Activated CD4-positive, alpha-beta T cell treated with anti-CD3 and anti-CD28 coated beads for 4 hours (primary cell): ENCODE data around the gene IQGAP2.

ENCODE experiments used
- DNase-seq, 2 donors: peaks; one replicate each; pipeline ENCODE4 v3.0.0-alpha.2; 2020

Gene IQGAP2

GRCh38 chr5:76479281-76479680 lies 76.2 kb downstream of the IQGAP2 start:
- no peak for DNase-seq

GRCh38 chr5:76479973-76480667 lies 77.0 kb downstream of the IQGAP2 start:
- no peak for DNase-seq

- DNase-seq, result no peak
Observed at GRCh38 chr5:76482984-76483383, 79.9 kb downstream of the IQGAP2 start.

- DNase-seq, result no peak
Observed at GRCh38 chr5:76483433-76483832, 80.3 kb downstream of the IQGAP2 start.

- no peak for DNase-seq
Observed at GRCh38 chr5:76483881-76484280, 80.8 kb downstream of the IQGAP2 start.

GRCh38 chr5:76485511-76485910 lies 82.4 kb downstream of the IQGAP2 start:
- DNase-seq, result no peak

- no peak for DNase-seq
Observed at GRCh38 chr5:76487386-76487785, 84.3 kb downstream of the IQGAP2 start.

GRCh38 chr5:76487821-76488220 lies 84.7 kb downstream of the IQGAP2 start:
- DNase-seq, result no peak

- no peak for DNase-seq
Observed at GRCh38 chr5:76488969-76489368, 85.9 kb downstream of the IQGAP2 start.

- DNase-seq, result no peak
Observed at GRCh38 chr5:76489877-76490688, 87.0 kb downstream of the IQGAP2 start.

- DNase-seq, result no peak
Observed at GRCh38 chr5:76490960-76491359, 87.9 kb downstream of the IQGAP2 start.

GRCh38 chr5:76492819-76493189 lies 89.7 kb downstream of the IQGAP2 start:
- DNase-seq, result no peak

GRCh38 chr5:76493190-76493837 lies 90.2 kb downstream of the IQGAP2 start:
- no peak for DNase-seq

GRCh38 chr5:76494201-76494600 lies 91.1 kb downstream of the IQGAP2 start:
- DNase-seq, result no peak

- DNase-seq, result no peak
Observed at GRCh38 chr5:76495870-76496269, 92.8 kb downstream of the IQGAP2 start.

GRCh38 chr5:76497065-76497460 lies 94.0 kb downstream of the IQGAP2 start:
- no peak for DNase-seq

- no peak for DNase-seq
Observed at GRCh38 chr5:76497986-76498717, 95.1 kb downstream of the IQGAP2 start.

- DNase-seq, result no peak
Observed at GRCh38 chr5:76499507-76500161, 96.5 kb downstream of the IQGAP2 start.

GRCh38 chr5:76500633-76501393 lies 97.7 kb downstream of the IQGAP2 start:
- DNase-seq, result no peak

- no peak for DNase-seq
Observed at GRCh38 chr5:76503929-76504328, 100.8 kb downstream of the IQGAP2 start.

GRCh38 chr5:76504901-76505564 lies 101.9 kb downstream of the IQGAP2 start:
- DNase-seq, result no peak
